Activated CD8-positive, alpha-beta memory T cell treated with anti-CD3 and anti-CD28 coated beads for 24 hours (primary cell): ENCODE results near the gene FOXS1.

Experiments
- DNase-seq: peaks from one replicate; pipeline ENCODE4 v3.0.0-alpha.2; 2020

The FOXS1 gene

DNA sequence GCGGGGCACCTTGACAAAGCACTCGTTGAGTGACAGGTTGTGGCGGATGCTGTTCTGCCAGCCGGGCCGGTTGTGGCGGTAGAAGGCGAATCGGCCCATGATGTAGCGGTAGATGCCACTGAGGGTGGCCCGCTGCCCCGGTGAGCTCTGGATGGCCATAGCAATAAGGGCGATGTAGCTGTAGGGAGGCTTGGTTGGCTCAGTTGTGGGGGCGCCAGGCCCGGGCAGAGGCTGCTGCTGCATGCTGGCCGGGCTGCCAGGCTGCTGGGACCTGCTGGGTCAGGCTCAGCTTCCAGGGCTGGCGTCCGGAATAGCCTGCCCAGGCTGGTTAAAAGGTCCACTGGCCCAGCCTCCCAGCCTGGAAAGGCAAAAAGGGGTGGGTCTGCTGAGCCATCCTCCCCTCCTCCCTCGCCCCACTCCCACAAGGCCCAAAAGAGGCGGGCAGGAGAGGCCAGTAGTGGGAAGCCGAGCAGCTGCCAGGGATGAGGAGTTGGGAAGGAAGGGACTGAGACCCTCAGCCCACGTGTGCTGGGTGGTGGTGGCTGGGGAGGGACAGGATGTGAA, at the start of gene FOXS1:
TSS of gene FOXS1 (minus strand) at position 305 of the 564 bp plus-strand sequence. CDS start at position 243, 62 bp downstream.
- DNase-seq: no peak

DNA sequence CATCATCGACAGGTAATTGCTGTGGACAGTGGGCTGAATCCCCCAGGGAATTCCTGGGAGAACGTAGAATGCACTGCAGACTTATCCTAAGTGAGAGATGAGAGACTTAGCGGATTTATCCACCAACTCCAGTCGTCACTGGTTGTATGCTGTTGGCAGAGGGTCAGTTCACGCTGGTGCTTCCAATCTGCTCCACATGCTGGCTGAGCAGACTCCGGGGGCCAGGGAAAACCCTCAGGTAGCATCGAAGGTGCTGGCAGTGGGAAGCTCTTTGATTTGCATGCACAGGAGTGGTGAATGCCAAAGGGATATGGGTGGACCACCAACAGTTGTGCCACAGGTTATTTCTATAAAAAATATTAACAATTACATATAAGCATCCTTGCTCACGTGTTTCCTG, 45.2 kb upstream of the FOXS1 start:
- no peak for DNase-seq

DNA sequence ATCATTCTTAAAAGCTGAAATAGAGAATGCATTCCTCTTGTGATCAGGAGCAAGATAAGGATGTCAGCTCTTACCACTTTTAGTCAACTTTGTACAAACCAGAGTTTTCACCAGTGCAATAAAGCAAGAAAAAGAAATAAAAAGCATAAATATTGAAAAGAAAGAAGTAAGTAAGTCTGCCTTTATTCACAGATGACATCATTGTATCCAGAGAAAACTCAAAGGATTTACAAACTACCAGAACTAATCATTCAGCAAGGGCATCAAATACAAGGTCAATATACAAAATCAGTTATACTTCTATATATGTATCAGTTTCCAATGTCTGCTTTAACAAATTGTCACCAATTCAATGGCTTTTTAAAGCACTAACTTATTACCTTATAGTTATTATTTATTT, 38.4 kb upstream of the FOXS1 start:
- no peak for DNase-seq

DNA sequence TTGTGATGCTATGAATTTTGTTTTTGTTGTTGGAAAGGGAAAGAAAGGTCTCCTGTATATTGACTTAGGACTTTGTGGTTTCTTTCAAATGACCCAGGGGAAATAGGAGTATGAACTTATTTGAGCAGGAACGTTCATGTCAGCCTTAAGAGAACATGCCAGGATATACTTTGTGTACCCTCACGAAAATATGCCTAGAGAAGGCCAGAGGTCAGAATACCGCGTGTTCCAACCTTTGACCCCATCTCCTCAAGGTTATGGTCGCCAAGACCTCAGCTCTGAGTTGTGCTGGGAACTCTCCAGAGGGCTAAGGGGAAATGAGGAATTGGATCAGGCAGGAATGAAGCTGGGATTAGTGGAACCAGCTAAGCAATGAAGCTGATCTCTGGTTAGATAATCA, 36.5 kb upstream of the FOXS1 start:
- no peak for DNase-seq

GRCh38 chr20:31879143-31879987, 34.0 kb upstream of the FOXS1 start:
- DNase-seq: peak; percentile 92

DNA sequence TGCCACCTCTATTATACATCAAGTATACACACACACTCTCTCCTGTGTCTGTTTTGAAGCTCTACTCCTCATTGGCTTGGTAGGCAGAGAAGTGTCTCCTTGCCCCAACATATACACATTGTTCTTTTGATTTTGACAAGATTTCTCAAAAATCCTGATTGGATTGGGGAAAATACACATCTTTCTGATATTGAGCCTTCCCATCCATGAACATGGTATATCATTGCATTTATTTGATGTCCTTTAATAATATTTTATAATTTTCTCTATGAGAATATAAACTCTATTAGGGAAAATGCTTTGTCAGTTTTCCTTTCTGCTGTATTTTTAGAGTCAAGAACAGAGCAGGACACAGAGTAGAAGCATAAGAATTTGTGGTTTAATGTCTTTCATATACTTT, 32.3 kb upstream of the FOXS1 start:
- no peak for DNase-seq

DNA sequence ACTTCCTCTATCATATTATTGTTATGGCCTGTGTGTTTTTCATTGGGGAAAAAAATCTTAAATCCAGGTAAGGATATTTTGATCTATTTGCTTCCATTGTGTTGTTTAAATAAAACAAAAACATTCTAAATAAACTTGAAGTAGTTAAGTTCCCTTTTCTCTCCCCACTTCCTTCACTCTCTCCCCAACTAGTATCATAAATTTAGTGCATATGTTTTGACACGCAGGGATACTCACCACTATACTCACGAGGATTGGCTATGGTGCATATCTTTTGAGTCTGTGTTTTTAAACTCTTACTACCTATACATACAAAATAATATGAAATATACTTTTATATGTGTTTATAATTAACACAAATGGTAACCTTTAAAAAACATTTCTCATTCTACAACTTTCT, 30.3 kb upstream of the FOXS1 start:
- no peak for DNase-seq

DNA sequence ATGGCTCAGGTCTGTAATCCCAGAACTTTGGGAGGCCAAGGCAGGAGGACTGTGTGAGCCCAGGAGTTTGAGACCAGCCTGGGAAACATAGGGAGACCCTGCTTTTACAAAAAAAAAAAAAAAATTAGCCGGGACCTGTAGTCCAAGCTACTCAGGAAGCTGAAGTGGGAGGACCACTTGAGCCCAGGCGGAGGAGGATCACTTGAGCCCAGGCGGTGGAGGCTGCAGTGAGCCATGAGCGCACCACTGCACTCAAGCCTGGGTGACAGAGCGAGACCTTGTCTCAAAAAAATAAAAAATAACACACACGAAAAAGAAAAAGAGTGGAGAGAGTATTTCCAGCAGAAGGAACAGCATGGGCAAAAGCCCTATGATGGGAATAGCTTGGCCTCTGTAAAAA, 27.0 kb upstream of the FOXS1 start:
- no peak for DNase-seq

GRCh38 chr20:31871618-31871954, 26.2 kb upstream of the FOXS1 start:
- DNase-seq: no peak

- DNase-seq: no peak
Measured at GRCh38 chr20:31870726-31871617, 25.6 kb upstream of the FOXS1 start.

GRCh38 chr20:31869942-31870725, 24.7 kb upstream of the FOXS1 start, which contains the start of the genes DUSP15 and TTLL9:
DUSP15 (minus strand) TSS chr20:31870527; CDS start chr20:31870337, 190 bp downstream.
TTLL9 (plus strand) TSS chr20:31870634; CDS start chr20:31871127, 493 bp downstream.
- DNase-seq: peak; percentile 65

GRCh38 chr20:31869673-31869941, 24.2 kb upstream of the FOXS1 start:
- DNase-seq: no peak

DNA sequence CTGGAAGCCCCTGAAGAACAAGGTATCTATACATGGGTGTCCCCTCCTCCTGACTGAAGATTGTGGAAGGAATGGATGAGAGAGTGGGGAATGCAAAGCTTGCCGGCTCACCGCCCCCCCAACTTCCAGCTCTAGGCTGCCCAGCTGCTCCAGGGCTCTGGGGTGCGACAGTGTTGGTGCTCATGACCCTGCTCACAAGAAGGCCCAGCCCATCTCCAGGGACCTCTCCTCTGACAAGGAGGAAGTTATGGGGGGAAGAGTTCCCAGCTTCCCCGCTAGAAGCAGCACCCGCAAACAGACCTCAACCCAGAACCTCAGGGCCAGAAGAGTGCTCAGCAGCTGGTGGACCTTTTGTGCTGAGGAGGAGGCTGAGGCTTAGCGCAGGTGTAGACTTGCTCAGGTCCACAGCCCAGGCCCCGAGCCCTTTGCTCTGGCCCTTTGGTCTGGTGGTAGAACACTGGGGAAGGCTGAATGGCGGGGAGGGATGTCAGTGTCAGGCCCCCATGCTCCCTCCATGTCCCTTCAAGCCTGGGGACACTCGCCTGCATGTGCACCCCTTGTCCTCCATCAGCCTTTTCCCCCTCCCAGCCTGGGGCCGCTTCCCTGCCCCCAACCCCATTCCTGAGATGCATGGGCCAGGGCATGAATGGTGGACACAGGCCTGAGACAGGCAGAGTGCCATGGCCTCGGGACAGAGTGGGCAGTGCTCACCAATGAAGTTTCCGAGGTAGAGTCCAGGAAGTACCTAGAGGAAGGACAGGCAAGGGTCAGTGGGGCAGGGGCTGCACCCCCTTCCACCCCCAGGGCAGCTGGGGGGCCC, 23.7 kb upstream of the FOXS1 start:
- peak; percentile 52 for DNase-seq

DNA sequence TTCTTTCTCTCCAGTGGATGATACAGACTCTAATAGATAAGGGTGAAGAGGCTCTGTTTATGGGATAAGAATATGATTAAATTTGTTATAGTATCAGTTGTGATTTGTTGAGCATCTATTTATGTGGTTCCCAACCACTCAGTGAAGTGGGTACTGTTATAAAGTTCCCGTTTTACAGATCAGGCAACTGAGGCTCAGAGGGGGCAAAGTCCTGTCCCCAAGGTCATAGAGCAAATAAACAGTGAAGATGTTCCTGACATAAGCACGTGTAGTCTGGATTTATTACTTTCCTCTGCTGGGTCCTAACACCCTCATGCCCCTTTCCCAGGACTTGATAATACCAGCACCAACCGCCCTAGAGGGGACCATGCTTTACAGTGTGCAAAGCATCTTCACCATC, 20.8 kb upstream of the FOXS1 start:
- no peak for DNase-seq

GRCh38 chr20:31864521-31865400, 19.4 kb upstream of the FOXS1 start:
- DNase-seq: no peak

DNA sequence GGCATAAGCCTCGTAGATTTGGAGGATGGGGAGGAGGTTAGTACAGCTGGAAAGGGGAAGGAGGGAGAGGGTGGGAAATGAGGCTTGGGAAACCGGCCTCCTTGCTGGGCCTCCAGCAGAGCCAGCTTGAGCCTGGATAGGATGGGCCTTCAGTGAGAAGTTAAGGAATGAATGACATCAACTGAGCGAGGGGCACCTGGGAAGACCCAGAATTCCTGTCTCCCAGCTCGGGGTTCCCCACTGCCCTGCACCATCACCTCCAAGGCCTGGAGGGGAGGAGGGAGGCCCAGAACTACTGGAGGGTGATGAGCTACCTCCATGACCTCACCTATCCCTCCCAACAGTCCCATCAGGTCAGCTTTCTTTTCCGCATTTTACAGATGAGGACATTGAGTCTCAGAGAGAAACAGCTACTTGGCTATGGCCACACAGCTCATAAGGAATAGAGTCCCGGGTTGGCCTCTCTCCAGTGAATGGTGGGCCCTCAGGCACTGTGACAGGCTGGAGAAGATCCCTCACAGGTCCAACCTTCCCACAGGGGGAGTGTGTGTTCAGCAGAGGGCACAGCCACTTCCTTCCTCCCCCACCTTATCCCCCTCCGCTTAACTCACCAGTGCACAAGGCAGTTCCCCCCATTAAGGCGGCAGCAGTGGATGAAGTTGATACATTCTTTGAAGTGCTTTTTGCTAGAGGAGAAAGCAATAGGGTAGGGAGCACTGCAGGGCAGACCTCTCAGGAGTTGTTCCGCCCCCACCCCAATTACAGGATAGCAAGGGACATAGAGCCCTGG, 18.1 kb upstream of the FOXS1 start:
- DNase-seq: no peak

- no peak for DNase-seq
Measured at GRCh38 chr20:31862506-31862905, 17.1 kb upstream of the FOXS1 start.

GRCh38 chr20:31862157-31862470, 16.7 kb upstream of the FOXS1 start:
- DNase-seq: no peak

- DNase-seq: peak; percentile 84
Measured at GRCh38 chr20:31861385-31862156, 16.2 kb upstream of the FOXS1 start.

DNA sequence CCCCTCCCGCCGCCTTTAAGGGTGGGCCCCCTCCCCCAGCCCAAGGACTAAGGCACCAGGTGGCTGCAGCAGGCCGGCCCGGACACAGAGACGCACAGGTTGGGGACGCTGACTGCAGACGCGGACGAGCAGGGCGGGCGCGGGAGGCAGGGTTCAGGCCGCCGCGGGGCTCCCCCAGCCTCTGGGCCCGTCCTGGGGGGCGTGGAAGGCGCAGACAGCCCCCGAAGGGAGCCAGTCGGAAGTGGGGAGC, 15.7 kb upstream of the FOXS1 start:
- no peak for DNase-seq
